ENCODE data around the gene HYAL2.

Gene HYAL2

DNA sequence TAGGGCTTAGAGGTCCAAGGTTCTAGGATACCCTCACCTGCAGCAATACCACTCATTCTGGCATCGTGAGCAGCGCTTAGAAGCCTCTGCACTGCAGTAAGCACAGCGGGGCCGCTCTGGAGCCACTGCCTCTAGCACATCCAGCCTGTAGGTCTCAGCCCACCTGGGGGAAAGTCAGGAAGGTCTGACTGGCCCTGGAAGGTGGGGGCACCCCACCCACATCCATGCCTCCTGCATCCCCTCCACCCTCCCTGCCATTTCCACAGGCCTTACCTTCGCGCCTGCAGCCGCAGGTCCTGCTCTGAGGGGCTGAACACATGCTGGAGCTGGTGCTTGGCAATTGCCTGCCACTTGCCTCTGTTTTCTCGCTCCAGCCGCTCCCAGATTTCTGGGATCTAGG, 19.0 kb upstream of the HYAL2 start:
- H3K4me3 ChIP-seq (ENCODE audit: low read depth, low read length) = peak overlapping the region; percentile 63
- ChIA-PET POLR2A (interaction anchor here (1.2 kb wide), 1 partner anchor 100 kb away, joined by 3 read pairs; no protein-coding TSS in a partner anchor), CTCF (interaction anchor here (1.1 to 16.7 kb wide), 3 partner anchors 9 to 204 kb away, joined by 7 to 473 read pairs (median 16); partner anchors contain the start of genes CYB561D2 and NPRL2)

DNA sequence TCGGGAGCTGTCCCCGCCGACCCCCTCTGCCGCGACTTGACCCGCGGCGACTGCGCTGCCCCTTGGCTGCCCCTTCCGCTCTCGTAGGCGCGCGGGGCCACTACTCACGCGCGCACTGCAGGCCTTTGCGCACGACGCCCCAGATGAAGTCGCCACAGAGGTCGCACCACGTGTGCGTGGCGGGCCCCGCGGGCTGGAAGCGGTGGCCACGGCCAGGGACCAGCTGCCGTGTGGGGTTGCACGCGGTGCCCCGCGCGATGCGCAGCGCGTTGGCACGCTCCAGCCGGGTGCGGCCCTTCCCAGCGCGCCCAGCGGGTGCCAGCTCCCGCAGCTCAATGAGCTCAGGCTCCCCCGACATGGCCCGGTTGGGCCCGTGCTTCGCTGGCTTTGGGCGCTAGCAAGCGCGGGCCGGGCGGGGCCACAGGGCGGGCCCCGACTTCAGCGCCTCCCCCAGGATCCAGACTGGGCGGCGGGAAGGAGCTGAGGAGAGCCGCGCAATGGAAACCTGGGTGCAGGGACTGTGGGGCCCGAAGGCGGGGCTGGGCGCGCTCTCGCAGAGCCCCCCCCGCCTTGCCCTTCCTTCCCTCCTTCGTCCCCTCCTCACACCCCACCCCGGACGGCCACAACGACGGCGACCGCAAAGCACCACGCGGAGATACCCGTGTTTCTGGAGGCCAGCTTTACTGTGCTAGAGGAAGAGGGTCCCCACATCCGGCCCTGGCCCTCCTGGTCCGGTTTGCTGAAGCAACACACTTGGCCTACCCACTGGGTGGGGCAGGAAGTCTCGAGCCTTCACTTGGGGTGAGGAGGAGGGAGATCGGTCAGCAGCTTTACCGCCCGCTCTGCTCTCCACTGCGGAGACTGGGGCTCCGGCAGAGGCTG, 18.1 kb upstream of the HYAL2 start, which contains the start of gene RASSF1:
Gene RASSF1, minus strand, starts transcription at position 389 of the 882 bp plus-strand sequence. Its CDS starts 31 bp downstream, at position 358.
- POLR2A ChIA-PET = interaction anchor here (1.1 to 1.2 kb wide), 3 partner anchors 10 to 99 kb away, joined by 3 read pairs; partner anchors contain the start of genes CYB561D2 and NPRL2
- TF ChIP-seq, protein P1, sequence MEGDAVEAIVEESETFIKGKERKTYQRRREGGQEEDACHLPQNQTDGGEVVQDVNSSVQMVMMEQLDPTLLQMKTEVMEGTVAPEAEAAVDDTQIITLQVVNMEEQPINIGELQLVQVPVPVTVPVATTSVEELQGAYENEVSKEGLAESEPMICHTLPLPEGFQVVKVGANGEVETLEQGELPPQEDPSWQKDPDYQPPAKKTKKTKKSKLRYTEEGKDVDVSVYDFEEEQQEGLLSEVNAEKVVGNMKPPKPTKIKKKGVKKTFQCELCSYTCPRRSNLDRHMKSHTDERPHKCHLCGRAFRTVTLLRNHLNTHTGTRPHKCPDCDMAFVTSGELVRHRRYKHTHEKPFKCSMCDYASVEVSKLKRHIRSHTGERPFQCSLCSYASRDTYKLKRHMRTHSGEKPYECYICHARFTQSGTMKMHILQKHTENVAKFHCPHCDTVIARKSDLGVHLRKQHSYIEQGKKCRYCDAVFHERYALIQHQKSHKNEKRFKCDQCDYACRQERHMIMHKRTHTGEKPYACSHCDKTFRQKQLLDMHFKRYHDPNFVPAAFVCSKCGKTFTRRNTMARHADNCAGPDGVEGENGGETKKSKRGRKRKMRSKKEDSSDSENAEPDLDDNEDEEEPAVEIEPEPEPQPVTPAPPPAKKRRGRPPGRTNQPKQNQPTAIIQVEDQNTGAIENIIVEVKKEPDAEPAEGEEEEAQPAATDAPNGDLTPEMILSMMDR (IDR thresholded peaks at IDR 0.05; ENCODE audit: insufficient read depth, low read length, missing control alignments) = no peak
- CTCF ChIA-PET = interaction anchor here (0.8 to 4.9 kb wide), 7 partner anchors 8 to 209 kb away, joined by 3 to 46 read pairs (median 6); partner anchors contain the start of genes CYB561D2, NPRL2 and TMEM115
- DNase-seq (ENCODE audit: low read depth, low spot score) = no peak
- peak within 1 kb of the TSS; percentile 63 for H3K4me3 ChIP-seq (ENCODE audit: low read depth, low read length)

More for the DNA sequence above, 19.0 kb upstream of the HYAL2 start:
- TF ChIP-seq, protein P1 (IDR thresholded peaks at IDR 0.05; ENCODE audit: insufficient read depth, low read length, missing control alignments) = no peak
- DNase-seq (ENCODE audit: low read depth, low spot score) = no peak

DNA sequence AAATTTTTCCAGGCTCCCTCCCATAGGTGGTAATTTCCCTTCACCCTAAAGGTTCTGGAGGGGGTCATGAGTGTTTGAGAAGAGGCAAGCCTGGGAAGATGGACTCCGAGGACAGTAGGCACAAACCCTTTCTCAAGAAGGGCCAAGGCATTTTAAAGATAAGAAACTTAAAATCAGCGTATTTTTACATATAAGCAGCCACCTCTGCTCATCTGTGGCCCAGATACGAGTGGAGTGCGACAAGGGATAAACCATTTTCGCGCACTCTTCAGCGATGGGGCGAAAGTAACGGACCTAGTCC, 17.6 kb upstream of the HYAL2 start:
- ChIA-PET POLR2A (interaction anchor here (1.1 kb wide), 2 partner anchors 10 to 17 kb away, joined by 3 read pairs; partner anchors contain the start of genes CYB561D2 and NPRL2), CTCF (interaction anchor here (0.8 to 4.9 kb wide), 6 partner anchors 9 to 210 kb away, joined by 3 to 46 read pairs (median 6); partner anchors contain the start of genes CYB561D2, NPRL2 and TMEM115)
- no peak for DNase-seq (ENCODE audit: low read depth, low spot score)
- TF ChIP-seq, protein P1 (IDR thresholded peaks at IDR 0.05; ENCODE audit: insufficient read depth, low read length, missing control alignments) = no peak
- peak overlapping the region; percentile 63 for H3K4me3 ChIP-seq (ENCODE audit: low read depth, low read length)

DNA sequence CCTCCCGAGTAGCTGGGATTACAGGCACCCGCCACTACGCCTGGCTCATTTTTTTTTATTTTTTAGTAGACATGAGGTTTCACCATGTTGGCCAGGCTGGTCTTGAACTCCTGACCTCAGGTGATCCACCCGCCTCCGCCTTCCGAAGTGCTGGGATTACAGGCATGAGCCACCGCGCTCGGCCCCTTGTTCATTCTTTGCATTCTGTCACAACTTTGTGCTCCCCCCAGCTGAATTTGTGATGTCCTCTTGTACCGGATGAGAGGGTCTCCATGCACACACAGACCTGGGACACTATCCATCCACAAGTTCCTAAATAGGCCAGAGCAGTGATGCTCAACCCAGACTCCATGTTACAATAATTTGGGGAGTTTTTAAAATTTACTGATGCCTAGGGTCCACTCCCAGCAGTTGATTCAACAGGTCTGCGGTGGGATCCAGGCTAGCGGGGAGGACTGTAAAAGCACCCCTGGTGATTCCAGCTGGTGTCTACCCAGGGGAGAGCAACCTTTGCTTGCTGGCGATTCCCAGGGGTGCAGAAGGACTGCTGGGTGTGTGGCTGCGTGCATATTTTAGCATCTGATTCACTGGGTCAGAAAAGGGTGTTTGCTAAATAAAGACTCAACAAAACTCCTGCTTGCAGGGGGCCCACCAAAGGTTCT, 17.1 kb upstream of the HYAL2 start:
- ChIA-PET CTCF (interaction anchor here (1.5 to 4.9 kb wide), 4 partner anchors 9 to 210 kb away, joined by 5 to 46 read pairs (median 8); partner anchors contain the start of genes CYB561D2 and NPRL2), POLR2A (no interaction called here)
- TF ChIP-seq, protein P1 (IDR thresholded peaks at IDR 0.05; ENCODE audit: insufficient read depth, low read length, missing control alignments) = no peak
- peak overlapping the region; percentile 63 for H3K4me3 ChIP-seq (ENCODE audit: low read depth, low read length)
- no peak for DNase-seq (ENCODE audit: low read depth, low spot score)

DNA sequence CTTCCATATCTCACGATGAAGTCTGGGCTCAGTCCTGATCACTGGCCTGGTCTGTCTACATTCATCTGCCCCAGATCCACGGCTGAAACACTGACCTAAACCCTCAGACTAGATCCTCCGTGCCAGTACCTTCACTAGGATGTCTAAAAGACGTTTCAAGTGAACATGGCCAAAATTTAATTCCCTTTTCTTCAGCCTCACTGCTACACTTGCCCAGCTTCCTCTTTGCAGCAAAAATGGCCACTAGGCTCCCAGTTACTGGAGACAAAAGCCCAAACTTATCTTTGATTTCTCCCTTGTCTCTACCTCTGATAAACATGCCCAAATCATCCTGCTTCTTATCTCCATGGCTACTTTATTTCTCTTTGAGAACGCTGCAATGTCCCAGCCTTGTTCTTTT, 16.4 kb upstream of the HYAL2 start:
- CTCF ChIA-PET = interaction anchor here (3.0 to 4.9 kb wide), 2 partner anchors 10 to 15 kb away, joined by 11 to 46 read pairs; partner anchors contain the start of genes CYB561D2 and NPRL2
- no peak for DNase-seq (ENCODE audit: low read depth, low spot score)
- POLR2A ChIA-PET = interaction anchor here (1.9 kb wide), 1 partner anchor 12 kb away, joined by 10 read pairs; the partner anchor contains the start of genes CYB561D2 and NPRL2
- TF ChIP-seq, protein P1 (IDR thresholded peaks at IDR 0.05; ENCODE audit: insufficient read depth, low read length, missing control alignments) = no peak
- H3K4me3 ChIP-seq (ENCODE audit: low read depth, low read length) = peak overlapping the region; percentile 8

Data from AG04449 (cell line).